Ramos (cell line): ENCODE data around the gene RPL37.
"Not testable (repeated sequence)": the region's sequence is repeated elsewhere in the genome, so short reads cannot be mapped to it uniquely, and the experiment has no call there.

Experiments used
- in situ Hi-C: fragments of 300-500 bp; cut with MboI; formaldehyde crosslinking; loops from one replicate; pipeline ENCODE4 v1.14.3; 2022; ENCODE audit warnings: low sequenced_read_pairs; ENCODE audit not compliant: unreplicated experiment

RPL37 gene

GRCh38 chr5:40798012-40798800 lies 36.8 kb downstream of the RPL37 start, which contains the start of gene PRKAA1:
PRKAA1 (minus strand) TSS chr5:40798374; CDS start chr5:40798189, 185 bp downstream.
- in situ Hi-C loops = no loop called here

GRCh38 chr5:40797273-40798011 lies 37.6 kb downstream of the RPL37 start:
- in situ Hi-C loops = no loop called here

- in situ Hi-C loops = no loop called here
Observed at GRCh38 chr5:40796487-40796889, 38.5 kb downstream of the RPL37 start.

- in situ Hi-C loops = loop anchor here (5.0 kb wide), 1 partner anchor 38 kb away; the partner anchor contains the start of gene TTC33
Observed at GRCh38 chr5:40794877-40795276, 40.1 kb downstream of the RPL37 start.

GRCh38 chr5:40794340-40794739 lies 40.7 kb downstream of the RPL37 start:
- in situ Hi-C loops = loop anchor here (5.0 kb wide), 1 partner anchor 37 kb away; the partner anchor contains the start of gene TTC33

- in situ Hi-C loops = loop anchor here (5.0 kb wide), 1 partner anchor 35 kb away; the partner anchor contains the start of gene TTC33
Observed at GRCh38 chr5:40792691-40793090, 42.3 kb downstream of the RPL37 start.

- in situ Hi-C loops = loop anchor here (5.0 kb wide), 1 partner anchor 34 kb away; the partner anchor contains the start of gene TTC33
Observed at GRCh38 chr5:40791715-40792139, 43.3 kb downstream of the RPL37 start.

- in situ Hi-C loops = loop anchor here (5.0 kb wide), 1 partner anchor 34 kb away; the partner anchor contains the start of gene TTC33
Observed at GRCh38 chr5:40790947-40791593, 44.0 kb downstream of the RPL37 start.

GRCh38 chr5:40788941-40789340 lies 46.1 kb downstream of the RPL37 start:
- in situ Hi-C loops = not testable (repeated sequence)

- in situ Hi-C loops = no loop called here
Observed at GRCh38 chr5:40787986-40788385, 47.0 kb downstream of the RPL37 start.

GRCh38 chr5:40786664-40787063 lies 48.4 kb downstream of the RPL37 start:
- in situ Hi-C loops = not testable (repeated sequence)

- in situ Hi-C loops = no loop called here
Observed at GRCh38 chr5:40784916-40785315, 50.1 kb downstream of the RPL37 start.

- in situ Hi-C loops = no loop called here
Observed at GRCh38 chr5:40784027-40784653, 50.9 kb downstream of the RPL37 start.

- in situ Hi-C loops = no loop called here
Observed at GRCh38 chr5:40781843-40782409, 53.1 kb downstream of the RPL37 start.

- in situ Hi-C loops = no loop called here
Observed at GRCh38 chr5:40780858-40781257, 54.2 kb downstream of the RPL37 start.

- in situ Hi-C loops = no loop called here
Observed at GRCh38 chr5:40780199-40780598, 54.8 kb downstream of the RPL37 start.

GRCh38 chr5:40779561-40779960 lies 55.5 kb downstream of the RPL37 start:
- in situ Hi-C loops = no loop called here

GRCh38 chr5:40778133-40778532 lies 56.9 kb downstream of the RPL37 start:
- in situ Hi-C loops = no loop called here

- in situ Hi-C loops = no loop called here
Observed at GRCh38 chr5:40776658-40776977, 58.4 kb downstream of the RPL37 start.
